SH-SY5Y (cell line): ENCODE measurements around the gene PLCE1.

ENCODE experiments used
- GATA2 ChIP-seq: IDR thresholded peaks from 2 replicates; pipeline ENCODE4 v1.6.1; 2011; ENCODE audit warnings: mild to moderate bottlenecking, low read depth, low read length
- GATA3 ChIP-seq: IDR thresholded peaks from 2 replicates; pipeline ENCODE4 v1.6.1; 2011; ENCODE audit warnings: low read depth, mild to moderate bottlenecking, low read length, moderate library complexity

DNA sequence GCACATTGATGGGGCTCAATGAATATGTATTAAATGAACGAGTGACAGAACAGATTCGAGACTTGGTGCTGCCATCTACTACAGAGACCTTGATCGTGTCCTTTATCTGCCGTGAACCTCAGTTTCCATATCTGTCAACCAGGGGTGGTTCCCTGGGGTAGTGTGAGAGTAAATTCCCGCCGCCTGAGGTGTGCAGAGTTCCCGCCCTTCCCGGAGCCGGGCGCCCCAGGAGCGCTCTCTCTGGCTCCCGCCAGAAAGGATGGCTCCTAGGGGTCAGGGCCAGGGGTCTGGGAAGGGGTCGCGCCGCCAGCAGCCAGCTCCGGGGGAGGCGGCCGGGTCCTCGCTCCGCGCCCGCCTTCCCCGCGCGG, 333 bp upstream of the PLCE1 start:
- TF ChIP-seq GATA2 = no peak
- TF ChIP-seq GATA3 = no peak
